Mucosa of stomach (tissue), 1 donor: ENCODE results near the gene ADAMTSL4.
"Not testable (repeated sequence)": the region's sequence is repeated elsewhere in the genome, so short reads cannot be mapped to it uniquely, and the experiment has no call there.

Experiments used
- H3K27me3 ChIP-seq: one replicate; pipeline ENCODE4 v1.7.0; 2013; ENCODE audit warnings: mild to moderate bottlenecking, low read length; ENCODE audit not compliant: control insufficient read depth, insufficient read depth
- H3K36me3 ChIP-seq: one replicate; pipeline ENCODE4 v1.7.0; 2013; ENCODE audit warnings: low read length; ENCODE audit not compliant: control insufficient read depth, insufficient read depth
- H3K4me1 ChIP-seq: one replicate; pipeline ENCODE4 v1.7.0; 2013; ENCODE audit warnings: mild to moderate bottlenecking, low read length; ENCODE audit not compliant: control insufficient read depth, insufficient read depth
- H3K4me3 ChIP-seq: one replicate; pipeline ENCODE4 v1.7.0; 2013; ENCODE audit warnings: low read length
- H3K9ac ChIP-seq: one replicate; pipeline ENCODE4 v1.7.0; 2013; ENCODE audit warnings: mild to moderate bottlenecking, low read length, moderate library complexity
- H3K9me3 ChIP-seq: one replicate; pipeline ENCODE4 v1.7.0; 2013; ENCODE audit warnings: mild to moderate bottlenecking, low read length, moderate library complexity; ENCODE audit not compliant: control insufficient read depth
- donor health status: Pancreatic carcinoma.

Gene ADAMTSL4

DNA sequence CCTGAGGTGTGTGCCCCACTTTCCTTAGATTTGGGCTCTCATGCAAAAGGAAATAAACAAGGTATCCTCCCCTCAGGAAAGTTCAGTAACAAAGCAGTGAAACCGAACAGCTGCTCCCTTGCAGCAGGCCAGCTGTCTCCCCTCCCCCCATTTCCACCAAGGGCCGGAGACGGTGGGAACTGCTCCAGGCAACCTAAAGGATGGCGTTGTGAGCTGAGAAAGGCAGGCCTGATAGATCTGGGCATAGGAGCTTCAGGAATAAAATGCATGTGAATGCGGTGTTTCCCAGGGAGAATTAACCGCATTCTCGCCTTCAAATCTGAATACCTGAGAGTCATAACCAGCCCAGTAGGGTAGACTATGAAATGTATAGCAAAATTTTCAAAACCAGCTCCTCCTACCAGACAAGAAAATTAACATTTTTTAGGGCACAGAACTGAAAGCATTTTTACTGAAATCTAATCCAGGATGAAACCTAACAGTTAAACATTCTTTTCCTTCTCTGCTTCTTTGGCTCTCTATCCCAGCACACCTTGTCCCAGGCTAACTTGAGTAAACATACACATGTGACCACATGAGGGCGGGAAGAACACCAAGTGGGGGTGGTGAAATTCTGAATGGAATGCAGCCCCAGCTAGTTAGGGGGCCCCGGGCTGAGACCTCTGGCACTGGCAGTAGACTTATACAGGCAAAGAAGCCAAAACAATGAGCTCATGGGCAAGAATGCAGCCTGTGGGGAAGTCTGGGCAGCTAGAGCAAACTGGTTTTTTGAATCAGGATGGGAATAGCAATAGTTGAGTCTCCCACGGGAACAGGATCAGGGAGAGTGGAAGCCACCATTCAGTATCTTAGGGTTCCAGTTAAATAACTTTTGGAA is 18.7 kb downstream of the ADAMTSL4 start:
- Histone ChIP-seq H3K9me3 (no peaks in the 10 kb centered on the region), H3K4me3 (no peak overlapping the region), H3K27me3 (no peaks in the 10 kb centered on the region), H3K9ac (peak overlapping the region; percentile 59), H3K36me3 (peaks cover 6% of the 10 kb centered on the region), H3K4me1 (peaks cover 75% of the 10 kb centered on the region)

GRCh38 chr1:150568594-150568966 is 19.4 kb downstream of the ADAMTSL4 start:
- H3K4me1 ChIP-seq = peaks cover 75% of the 10 kb centered on the region
- H3K9me3 ChIP-seq = no peaks in the 10 kb centered on the region
- peaks cover 12% of the 10 kb centered on the region for H3K36me3 ChIP-seq
- peak overlapping the region; percentile 59 for H3K9ac ChIP-seq
- no peaks in the 10 kb centered on the region for H3K27me3 ChIP-seq
- no peak overlapping the region for H3K4me3 ChIP-seq

- Histone ChIP-seq H3K27me3 (no peaks in the 10 kb centered on the region), H3K4me3 (no peak overlapping the region), H3K9ac (no peak overlapping the region), H3K4me1 (peaks cover 48% of the 10 kb centered on the region), H3K9me3 (no peaks in the 10 kb centered on the region), H3K36me3 (peaks cover 16% of the 10 kb centered on the region)
These were observed 23.9 kb downstream of the ADAMTSL4 start for GRCh38 chr1:150572918-150573647.

- not testable (repeated sequence) for H3K9ac ChIP-seq, H3K27me3 ChIP-seq, H3K4me3 ChIP-seq, H3K9me3 ChIP-seq
- peaks cover 42% of the 10 kb centered on the region for H3K4me1 ChIP-seq
- H3K36me3 ChIP-seq = peaks cover 16% of the 10 kb centered on the region
These were observed 24.5 kb downstream of the ADAMTSL4 start for GRCh38 chr1:150573648-150574071.

- H3K36me3 ChIP-seq = peaks cover 16% of the 10 kb centered on the region
- no peaks in the 10 kb centered on the region for H3K27me3 ChIP-seq
- H3K9me3 ChIP-seq = no peaks in the 10 kb centered on the region
- peaks cover 34% of the 10 kb centered on the region for H3K4me1 ChIP-seq
- H3K9ac ChIP-seq = peak overlapping the region; percentile 86
- no peak overlapping the region for H3K4me3 ChIP-seq
These were observed 25.3 kb downstream of the ADAMTSL4 start for GRCh38 chr1:150574260-150575071.

- Histone ChIP-seq H3K27me3 (no peaks in the 10 kb centered on the region), H3K36me3 (peaks cover 12% of the 10 kb centered on the region), H3K9me3 (no peaks in the 10 kb centered on the region), H3K4me3 (peak overlapping the region; percentile 2), H3K9ac (peak overlapping the region; percentile 86), H3K4me1 (peaks cover 33% of the 10 kb centered on the region)
These were observed 25.9 kb downstream of the ADAMTSL4 start for GRCh38 chr1:150575072-150575489.

GRCh38 chr1:150575518-150576366 is 26.5 kb downstream of the ADAMTSL4 start:
- H3K9ac ChIP-seq = peak overlapping the region; percentile 86
- H3K9me3 ChIP-seq = no peaks in the 10 kb centered on the region
- peaks cover 38% of the 10 kb centered on the region for H3K4me1 ChIP-seq
- H3K4me3 ChIP-seq = peak overlapping the region; percentile 96
- peaks cover 10% of the 10 kb centered on the region for H3K36me3 ChIP-seq
- H3K27me3 ChIP-seq = no peaks in the 10 kb centered on the region

- peak overlapping the region; percentile 96 for H3K4me3 ChIP-seq
- peak overlapping the region; percentile 86 for H3K9ac ChIP-seq
- H3K9me3 ChIP-seq = no peaks in the 10 kb centered on the region
- peaks cover 34% of the 10 kb centered on the region for H3K4me1 ChIP-seq
- no peaks in the 10 kb centered on the region for H3K27me3 ChIP-seq
- H3K36me3 ChIP-seq = peaks cover 10% of the 10 kb centered on the region
These were observed 27.1 kb downstream of the ADAMTSL4 start for GRCh38 chr1:150576367-150576711.

DNA sequence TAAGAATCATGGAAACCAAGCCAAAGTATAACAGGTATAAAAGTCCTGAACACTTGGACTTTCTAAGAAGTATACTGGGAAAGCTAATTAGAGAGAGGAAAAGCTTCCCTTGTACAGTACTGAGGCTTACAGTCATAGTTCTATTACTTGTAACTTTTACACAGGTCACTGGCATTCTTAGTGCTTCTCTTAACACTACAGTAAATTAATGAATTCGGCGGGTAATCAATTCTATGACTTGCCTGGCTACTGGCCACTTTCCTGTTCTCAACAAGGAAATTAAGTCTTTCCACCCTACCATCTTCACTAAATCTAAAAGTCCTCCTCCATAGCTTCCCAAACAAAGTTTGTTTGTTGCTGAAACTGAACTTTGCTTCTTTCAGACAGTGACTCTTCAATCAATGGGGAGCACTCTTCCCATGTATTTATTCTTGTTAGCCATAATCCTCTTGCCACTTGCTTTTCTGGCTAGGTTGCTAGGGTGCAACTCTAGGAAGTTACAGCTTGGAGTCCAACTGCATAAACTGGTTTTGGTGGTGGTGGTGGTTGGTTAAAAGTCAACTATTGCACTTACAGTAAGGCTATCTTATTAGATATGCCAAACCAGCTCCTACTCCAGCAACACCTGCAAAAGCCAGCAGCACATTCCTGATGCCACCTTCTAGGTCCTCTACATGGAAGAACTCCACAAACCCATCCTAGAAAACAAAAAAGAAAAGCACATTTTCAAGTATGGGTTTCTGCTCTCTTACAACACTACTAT is 27.8 kb downstream of the ADAMTSL4 start:
- H3K9me3 ChIP-seq = no peaks in the 10 kb centered on the region
- H3K4me1 ChIP-seq = peaks cover 34% of the 10 kb centered on the region
- H3K4me3 ChIP-seq = peak overlapping the region; percentile 96
- no peaks in the 10 kb centered on the region for H3K27me3 ChIP-seq
- peaks cover 10% of the 10 kb centered on the region for H3K36me3 ChIP-seq
- H3K9ac ChIP-seq = peak overlapping the region; percentile 86

DNA sequence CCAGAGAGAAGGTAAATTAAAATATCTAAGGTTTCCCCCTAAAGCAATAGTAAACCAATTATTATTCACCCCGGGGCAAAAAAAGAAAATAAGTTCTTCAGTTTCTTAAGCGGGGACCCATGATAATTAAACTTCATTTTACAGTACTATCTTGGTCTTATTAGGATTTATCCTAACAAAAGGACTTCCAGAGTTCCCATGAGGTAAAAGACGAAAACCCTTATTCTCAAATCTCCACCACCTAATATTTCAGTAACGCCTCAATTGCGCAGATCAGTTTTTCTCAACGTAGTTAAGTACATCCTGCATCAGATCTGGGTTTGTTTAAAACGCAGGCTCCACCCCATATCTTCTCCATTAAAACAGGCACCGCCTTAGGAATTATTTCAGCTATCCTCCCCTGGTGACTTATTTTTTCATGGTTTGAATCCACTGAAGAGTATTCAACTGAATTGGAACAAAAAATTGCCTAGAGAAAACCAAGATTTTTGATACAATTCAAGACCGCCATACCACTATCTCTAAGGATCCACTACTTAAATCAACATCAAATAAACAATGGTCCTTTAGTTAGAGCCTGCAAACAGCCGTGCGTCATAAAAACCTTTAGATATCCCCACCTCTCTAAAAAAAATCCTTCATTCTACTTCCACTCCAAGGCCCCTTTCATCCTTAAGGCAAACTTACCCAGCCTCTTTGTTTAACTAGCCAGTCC is 28.5 kb downstream of the ADAMTSL4 start:
- peaks cover 10% of the 10 kb centered on the region for H3K36me3 ChIP-seq
- peak overlapping the region; percentile 86 for H3K9ac ChIP-seq
- no peaks in the 10 kb centered on the region for H3K9me3 ChIP-seq
- H3K4me3 ChIP-seq = peak overlapping the region; percentile 96
- no peaks in the 10 kb centered on the region for H3K27me3 ChIP-seq
- peaks cover 34% of the 10 kb centered on the region for H3K4me1 ChIP-seq
